LNCAP (cell line): ENCODE measurements around the gene BRD4.

Source experiments
- CTCF ChIP-seq: fragments of 450-650 bp; IDR thresholded peaks from 2 replicates; pipeline ENCODE4 v1.5.1; 2017; ENCODE audit warnings: mild to moderate bottlenecking

BRD4 gene

GRCh38 chr19:15353908-15354307 lies 21.6 kb upstream of the BRD4 start:
- no peak for TF ChIP-seq CTCF

- no peak for TF ChIP-seq CTCF
Measured at GRCh38 chr19:15340086-15340485, 7.7 kb upstream of the BRD4 start.

- no peak for TF ChIP-seq CTCF
Measured at GRCh38 chr19:15337202-15337601, 4.9 kb upstream of the BRD4 start.

DNA sequence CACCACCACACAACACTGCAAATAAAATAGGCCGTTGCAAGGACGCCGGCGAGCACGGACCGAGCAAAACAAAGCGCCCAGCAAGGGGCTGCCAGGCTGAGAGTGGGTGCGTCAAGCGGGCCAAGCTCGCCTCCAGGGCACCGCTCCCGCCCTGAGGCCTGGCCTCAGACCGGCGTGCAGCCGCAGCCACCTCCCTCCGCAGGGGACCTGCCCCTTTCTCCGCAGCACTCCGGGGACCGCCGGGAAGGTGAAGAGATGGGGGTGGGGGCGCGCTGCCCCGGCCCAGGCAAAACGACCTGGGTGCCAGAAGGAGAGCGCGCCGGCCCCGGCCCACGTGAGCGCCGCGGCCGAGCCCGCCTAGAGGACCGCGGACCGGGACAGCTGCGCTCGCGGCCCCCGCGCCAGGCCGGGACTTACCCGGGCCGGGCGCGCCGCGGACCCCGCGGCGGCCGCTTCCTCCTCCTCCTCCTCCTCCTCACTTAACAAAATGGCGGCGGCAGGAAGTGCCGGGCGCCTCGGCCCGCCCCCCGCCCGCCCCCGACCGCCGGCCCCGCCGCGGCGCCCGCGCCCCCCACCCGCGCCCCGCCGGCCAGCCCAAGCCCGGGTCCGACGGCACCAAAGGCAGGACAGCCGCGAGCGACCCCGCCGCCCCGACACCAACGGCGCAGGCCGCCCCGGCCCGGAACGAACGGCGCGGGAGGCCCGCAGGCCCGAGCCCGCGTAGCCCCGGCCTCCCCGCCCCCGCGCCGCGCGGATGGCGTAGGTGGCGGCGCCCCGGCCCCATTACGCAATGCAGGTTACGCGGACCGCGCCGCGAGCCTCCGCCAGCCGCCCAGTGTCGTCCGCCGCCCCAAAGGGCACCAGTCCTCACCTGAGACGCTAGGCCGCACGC lies 674 bp downstream of the BRD4 start:
- no peak for TF ChIP-seq CTCF

DNA sequence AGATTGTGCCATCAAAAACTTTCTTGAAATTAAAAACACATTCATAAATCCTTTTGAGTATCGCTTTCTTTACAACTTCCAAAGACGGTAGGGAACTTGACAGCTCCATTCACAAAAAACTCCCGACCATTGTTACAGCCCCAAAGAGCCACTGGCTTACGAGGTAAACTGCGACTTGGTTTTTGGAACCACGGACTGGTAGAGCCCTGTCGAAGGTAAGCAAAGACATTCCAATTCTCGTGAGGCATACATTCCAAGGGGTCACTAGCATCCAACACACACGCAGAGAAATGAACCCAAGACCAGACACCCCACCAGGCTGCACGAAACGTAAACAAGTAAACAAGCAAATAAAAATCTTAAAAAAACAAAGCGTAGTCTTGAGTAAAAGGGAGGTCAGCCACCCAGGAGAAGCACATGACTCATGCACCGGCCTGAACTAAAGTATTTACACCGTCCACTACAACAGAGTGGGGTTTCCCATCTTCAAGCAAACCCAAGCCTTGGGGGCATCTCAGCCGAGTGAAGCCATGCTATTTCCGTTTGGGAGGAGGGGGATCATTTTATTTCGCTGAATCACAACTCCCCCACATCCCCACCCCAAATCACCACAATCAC lies 1.4 kb downstream of the BRD4 start:
- TF ChIP-seq CTCF: no peak

- TF ChIP-seq CTCF: no peak
Measured at GRCh38 chr19:15328312-15328711, 4.0 kb downstream of the BRD4 start.

DNA sequence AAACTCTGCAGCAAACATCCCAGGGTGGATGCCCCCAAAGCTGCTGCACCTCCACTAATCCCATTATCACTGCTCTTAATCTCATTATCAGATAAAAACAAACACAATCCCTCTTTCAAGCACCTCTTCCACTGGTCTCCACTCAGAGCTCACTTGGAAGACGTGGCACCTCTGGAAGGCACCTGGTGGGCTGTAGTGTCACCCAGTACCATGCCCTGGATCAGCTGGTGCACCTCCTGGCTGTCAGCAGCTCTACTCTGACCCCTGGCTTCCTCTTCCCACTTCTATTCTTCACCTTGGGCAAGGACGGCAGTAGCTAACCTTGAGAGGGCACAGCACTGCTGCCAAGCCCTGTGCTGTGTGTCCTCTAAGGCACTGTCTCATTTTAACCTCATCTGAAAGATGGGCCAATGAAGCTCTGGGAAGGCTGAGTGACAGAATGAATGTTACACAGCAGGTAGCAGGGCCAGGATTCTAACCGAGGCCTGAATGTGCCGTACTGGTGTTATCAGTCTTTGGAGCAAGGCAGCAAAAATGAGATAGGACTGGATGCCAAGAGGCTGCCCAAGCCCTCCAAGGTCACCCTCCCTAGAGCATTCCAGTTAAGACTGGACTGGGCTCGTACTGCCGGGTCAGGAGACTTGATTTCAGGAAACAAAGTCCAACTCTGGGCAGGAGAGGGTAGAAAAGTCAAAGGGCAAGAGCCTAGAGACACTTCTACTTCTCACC lies 7.4 kb downstream of the BRD4 start:
- TF ChIP-seq CTCF: no peak
